ENCODE results near the gene TFE3.

Gene TFE3

DNA sequence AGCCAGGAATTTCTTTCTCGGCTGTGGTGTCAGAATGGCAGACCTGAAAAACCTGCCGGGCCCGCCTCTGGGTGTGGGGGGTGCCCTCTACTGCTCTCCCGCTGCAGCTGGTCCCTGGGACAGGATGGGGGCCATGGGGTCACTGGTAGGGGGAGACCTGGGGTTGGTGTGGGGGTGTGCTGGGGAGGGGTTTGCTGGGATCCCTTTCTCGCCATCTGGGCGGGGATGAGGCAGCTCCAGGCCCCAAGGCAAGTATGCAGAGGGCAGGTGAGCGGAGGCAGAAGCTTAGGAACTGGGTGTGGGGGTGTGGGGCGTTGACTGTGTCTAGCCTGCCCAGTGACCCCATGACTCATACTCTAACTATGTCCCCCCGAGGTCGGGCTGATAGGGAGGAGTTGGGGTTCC, 16.5 kb upstream of the TFE3 start:
- DNase-seq = no peak

DNA sequence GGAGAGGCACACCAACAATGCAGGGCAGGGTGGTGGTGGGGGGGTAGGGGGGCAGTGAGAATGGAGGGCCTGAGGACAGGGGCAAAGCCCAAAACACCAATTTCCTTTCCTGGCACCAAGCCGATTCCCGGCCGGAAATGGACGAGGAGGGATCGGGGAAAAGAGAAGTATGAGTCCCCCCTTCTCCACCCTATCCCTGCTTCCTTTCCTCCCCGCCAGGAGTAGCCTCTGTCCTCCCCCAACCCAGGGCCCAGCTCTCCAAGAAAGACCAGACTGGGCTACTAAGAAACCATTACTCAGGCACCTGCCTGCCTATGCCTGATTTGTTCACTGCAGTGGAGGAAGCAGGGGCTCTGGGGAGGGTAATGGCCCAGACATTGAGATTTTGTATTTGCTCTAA, 16.0 kb upstream of the TFE3 start:
- DNase-seq = no peak

DNA sequence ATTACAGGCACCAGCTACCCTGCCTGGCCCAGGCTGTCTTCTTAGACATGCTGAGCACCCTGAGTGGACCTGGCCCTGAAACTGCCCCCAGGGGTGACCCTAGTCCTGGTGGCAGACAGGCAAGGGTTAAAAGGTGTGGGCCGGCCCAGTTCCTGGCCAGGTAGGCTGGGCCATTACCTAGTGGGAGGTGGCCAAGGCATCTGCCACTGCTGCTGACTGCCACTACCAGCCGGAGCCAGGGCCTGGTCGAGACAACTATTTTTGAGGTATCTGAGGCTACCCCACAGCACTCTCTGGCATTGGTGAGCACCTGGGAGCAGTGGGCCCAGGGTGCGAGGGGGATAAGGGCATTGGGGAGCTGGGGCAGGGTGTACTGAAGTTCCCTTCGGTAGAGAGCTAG, 15.6 kb upstream of the TFE3 start, which contains the start of gene CCDC120:
Gene CCDC120 (plus strand): TSS at position 206 of the 400 bp plus-strand sequence. CDS start 3,043 bp downstream, outside the sequence.
- DNase-seq = no peak

DNA sequence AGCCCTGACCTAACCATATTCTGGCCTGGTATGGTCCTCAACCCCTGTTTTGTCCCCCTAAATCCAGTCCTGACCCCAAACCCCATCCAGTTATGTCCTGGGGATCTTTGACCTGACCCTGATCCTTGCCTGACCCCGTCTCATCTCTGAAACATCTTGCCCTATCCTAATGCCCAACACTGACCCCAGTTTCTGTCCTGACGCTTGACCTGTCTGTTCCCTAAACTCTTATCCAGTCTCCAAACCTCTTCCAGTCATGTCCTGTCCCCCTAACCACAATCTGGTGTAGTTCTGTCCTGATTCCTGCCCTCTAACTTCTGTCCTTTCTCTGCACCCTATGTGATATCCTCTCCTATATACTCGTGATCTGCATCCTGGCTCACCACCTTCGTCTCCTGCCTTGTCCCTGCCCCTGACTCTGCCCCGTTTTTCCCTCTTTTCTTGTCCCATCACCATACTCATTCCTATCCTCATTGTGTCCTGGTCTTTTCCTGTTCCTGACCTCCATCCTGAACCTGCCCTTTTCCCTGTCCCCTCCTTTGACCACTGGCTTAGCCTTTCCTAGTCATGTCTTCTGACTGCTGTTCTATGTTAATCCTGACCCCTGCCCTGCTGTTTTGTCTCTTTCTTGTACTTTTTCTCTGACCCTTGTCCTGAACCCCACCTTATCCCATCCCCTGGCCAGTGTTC, 11.1 kb upstream of the TFE3 start:
- DNase-seq = no peak

DNA sequence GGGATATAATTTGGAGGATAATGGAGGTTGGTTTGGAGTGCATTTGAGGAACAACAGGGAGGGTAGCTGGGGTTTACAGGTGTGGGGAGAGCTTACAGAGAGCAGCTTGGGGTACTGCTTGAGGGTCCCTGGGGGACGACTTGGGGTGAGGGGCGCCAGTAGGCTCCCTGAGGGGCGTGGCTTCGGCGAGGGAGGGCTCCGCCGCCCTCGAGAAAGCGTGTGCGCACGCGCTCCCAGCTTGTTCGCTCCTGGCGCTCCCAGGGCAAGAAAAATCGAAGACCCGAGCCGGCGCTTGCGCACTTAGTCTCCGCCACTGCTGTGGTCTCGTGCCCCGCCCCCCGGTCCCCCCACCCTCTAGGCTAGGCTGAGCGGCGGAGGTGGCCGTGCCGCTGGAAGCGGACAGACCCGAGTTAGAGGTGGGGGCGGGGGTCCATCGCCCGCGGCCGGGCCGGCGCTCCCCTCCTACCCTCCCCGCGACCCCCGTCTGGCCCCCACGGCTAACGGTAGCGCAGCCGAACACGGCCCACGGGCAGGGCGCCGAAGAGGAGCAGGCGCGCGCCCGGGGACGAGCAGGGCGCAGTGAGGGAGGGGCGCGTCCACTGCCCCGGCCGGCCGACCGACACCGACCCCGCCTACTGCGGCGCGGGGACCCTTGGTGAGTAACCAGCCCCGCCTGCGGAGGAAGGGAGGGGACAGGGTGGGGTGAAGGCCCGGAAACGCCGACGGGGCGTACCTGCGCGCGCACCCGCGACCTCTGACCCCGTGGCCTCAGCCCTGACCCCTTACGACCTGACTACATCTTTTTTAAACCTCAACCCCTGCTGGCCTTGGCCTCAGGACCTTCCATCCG, 10.3 kb upstream of the TFE3 start:
- DNase-seq = peak; percentile 14 to 41 (median 18)

DNA sequence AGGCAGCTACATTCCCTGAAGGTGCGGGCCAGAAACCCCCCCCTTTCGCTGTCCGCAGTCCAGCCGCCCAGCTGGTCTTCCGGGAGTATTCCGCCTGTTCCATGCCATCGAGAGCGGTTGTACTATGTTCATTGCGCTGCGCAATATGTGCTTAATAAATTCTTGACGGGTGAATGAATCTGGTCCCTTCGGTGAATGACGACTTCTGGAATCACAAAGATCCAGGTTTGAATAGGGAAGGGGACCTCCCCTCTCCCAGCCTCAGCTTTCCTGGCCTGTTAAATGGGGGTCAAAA, 777 bp upstream of the TFE3 start:
- DNase-seq = no peak

DNA sequence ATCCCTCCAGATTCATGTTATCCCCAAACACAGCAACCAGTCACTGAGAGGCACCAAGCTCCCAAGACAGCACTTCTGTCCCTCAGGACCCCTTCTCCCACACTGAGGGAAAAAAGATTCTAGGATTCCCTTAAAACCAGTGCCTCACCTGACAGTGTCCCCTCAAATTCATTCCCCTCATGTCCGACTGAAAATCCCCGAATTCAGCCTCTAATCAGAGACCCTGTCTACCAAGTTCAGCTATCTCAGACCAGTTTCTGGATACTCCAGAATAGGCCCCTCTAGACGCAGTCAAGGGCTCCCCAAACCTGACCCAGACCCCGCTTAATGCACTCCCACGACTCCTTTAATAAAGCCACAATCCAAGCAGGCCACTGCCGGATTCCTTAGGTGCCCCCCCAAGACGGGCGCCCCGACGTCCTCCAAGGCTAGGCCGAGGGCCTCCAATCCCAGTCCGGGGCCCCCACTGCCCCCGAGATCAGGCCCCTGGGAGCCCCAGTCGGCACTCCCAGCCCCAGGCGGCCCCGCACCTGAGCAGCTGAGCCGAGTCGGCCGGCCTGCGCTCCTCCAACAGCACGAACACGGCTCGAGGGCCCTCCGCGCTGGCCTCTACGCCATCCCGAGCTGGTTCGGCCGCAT, 457 bp downstream of the TFE3 start:
- no peak for DNase-seq

DNA sequence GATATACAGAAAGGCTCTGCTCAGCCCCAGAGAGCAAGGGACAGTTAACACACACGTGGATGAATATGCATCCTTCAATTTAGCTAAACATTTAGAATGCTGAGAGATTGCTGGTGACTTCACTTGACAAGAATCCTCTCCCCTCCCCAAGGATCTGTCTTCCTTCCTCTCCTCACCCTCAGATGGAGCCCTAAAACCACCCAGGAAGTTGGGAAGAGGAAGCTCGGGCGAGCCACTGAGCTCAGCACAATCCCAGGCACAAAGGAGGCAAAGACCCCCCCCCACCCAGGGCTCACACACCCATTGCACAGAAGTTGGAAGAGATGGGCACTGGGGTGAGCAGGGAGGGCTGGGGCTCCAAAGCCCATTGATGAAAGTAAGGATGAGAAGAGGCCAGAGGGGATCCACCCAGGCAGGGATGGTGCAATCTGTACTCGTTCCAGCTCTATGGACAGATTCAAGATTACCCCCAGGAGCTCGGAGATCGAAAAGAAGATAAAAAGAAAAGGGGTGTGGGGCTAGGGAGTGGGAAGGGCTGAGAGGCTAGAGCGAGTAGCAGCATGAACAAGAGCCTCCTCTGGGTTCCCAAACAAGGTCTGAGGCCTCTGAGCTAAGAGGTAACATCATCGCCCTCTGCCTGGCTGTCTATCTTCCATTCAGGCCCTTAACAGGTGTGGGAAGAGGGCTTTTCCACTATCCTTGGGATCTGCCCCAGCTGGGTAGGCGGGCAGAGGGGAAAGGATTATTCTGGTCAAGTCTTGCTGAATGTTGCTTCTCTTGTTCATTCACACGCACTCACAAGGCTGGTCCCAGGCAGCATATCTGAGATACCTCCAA, 1.2 kb downstream of the TFE3 start:
- DNase-seq = no peak

DNA sequence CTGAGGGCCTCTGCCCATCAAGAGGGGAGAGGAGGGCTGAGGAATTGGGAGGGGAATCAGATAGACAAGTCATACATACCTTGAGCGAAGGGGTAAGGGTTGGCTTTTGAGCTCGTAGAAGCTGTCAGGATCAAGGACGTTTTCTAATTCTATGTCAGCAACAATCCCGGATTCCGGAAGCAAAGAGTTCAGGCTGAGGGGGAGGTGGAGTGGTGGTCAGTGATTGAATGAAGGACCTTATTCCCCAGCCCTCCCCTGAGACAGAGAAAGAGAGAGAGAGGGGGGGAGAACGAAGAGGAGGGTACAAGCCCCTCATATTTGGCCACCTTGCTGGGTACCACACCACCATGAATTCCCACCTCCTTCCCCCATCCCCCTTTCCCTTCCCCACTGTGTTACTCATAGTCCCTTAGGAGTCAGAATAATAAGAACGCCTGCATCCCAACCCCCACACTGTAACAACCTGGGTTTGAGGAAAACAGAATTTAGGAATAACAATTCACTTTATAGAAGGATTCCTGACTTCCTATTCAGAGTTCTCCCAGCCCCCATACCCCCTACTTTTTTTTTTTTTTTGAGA, 2.7 kb downstream of the TFE3 start:
- no peak for DNase-seq

DNA sequence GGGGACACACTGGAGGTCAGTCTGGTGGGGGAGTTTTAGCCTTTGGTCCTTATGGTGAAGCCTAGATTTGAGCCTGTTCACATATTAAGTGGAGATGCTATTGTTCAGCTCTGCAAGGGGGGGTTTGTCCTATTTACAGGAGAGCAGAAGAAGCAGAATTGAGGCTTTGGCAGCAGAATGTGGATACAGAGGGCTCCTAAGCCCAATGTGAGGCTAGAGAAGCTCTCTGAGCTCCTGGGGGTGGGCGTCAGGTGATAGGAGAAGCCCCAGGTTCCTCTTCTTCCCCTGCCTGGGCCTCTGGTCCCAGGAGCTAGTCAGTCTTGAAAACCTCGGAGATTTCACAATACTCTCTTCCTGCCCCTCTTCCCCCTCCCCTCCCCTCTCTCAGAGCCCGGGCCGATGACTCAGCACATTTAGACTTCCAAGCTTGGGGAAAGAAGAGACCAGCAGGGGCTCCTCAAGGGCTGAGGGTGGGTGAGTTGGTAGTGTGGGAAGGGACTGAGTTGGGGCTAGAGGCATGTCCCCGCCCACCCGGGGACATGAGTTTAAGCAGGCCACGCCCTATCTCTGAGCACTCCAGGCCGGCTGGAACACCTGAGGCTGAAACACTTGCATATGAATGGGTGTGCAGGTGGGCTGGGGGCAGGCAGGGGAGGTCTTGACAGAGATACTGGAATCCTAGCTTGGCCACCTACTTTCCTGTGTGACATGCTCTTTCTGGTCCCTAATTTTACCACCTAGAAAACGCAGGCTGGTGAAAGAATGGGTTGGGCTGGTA, 3.4 kb downstream of the TFE3 start:
- DNase-seq = no peak

DNA sequence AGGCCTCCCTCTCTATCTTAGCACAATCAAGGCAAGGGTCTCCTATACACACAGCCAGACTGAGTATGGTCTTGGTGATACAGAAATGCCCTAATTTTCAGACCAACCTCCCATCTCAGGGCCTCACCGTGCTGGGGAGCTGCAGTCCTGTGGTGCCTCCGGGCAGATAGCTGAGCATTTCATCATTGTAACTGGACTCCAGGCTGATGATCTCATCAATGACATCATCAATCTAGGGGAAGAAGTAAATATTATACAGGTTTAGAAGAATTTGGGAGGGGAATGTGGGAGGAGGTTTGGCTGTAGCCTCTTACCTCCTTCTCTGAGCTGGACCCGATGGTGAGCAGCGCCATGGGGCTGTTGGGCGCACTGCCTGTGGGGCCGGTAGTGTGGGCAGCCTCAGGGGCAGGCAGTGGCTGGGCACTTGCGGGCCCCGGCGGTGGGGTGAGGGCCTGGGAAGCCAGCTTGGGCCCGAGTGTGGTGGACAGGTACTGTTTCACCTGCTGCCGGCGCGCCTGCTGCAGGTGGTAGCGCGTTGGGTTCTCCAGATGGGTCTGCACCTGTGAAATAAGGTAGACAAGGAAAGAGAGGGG, 5.2 kb downstream of the TFE3 start:
- no peak for DNase-seq

DNA sequence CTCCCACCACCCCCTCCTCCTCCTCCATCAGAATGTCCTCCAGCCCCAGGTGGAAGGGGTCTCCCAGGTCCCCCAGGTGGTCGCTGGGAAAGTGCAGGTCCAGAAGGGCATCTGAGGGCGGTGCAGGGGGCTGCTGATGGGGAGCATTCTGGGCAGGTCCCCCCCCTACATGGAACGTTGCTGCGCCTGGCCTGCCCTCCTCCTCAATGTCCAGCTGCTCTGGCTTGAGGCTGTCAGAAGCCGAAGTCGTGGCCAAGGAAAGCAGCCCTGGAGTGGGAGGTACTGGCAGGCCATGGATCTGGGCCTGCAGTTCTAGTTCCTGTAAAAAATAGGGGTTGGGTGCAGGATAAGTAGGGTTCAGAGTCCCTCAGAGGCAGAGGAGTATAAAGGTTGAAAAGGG, 12.9 kb downstream of the TFE3 start:
- no peak for DNase-seq

DNA sequence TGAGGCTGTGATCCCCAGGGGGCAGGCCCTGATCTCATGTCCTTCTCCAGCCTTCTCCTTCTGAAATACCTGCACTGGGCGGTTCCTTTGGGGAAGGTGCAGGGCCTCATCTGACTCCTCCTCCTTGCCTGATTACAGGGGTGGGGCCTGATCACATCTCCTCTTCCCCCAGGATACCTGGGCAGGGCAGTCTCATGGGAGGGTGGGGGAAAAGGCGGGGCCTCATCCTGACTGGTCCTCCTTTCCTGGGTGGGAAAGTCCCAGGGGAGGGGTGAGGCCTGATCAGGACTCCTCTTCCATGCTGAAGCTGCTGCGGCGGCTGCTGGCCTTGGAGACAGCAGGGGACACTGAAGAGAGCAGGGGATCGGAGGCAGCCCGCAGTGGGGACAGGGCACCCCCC, 13.3 kb downstream of the TFE3 start:
- no peak for DNase-seq

DNA sequence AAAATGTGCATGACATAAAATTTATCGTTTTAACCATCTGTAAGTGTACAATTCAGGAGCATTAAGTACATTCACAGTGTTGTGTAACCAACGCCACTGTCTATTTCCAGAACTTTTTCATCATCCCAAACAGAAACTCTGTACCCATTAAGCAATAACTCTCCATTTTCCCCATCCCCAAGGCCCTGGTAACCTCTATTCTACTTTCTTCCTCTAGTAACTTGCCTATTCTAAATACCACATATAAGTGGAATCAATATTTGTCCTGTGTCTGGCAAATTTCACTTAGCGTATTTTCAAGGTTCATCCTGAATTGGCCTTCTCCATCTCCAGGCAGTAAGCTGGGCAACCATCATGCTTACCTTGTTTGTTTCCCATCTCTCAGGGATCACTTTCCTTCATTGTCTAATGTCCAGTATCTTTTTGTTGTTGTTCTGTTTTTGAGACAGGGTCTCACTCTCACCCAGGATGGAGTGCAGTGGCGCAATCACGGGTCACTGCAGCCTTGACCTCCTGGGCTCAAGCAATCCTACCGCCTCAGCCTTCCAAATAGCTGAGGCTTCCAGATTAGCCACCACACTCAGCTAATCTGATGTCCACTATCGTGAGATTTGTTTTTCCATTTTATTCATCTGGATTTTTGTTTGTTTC, 23.4 kb downstream of the TFE3 start:
- no peak for DNase-seq

DNA sequence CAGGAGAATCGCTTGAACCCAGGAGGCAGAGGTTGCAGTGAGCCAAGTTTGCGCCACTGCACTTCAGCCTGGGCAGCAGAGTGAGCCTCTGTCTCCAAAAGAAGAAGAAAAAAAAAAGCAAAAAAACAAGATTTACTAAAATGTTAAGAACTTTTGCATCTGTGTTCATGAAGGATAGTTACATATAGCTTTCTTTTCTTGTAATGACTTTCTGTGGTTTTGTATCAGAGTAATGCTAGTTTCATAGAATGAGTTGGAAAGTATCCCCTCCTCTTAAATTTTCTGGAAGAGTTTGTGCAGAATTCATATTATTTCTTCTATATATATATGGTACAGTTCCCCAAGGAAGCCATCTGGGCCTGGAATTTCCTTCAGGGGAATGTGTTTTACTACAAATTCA, 24.1 kb downstream of the TFE3 start:
- DNase-seq = no peak

DNA sequence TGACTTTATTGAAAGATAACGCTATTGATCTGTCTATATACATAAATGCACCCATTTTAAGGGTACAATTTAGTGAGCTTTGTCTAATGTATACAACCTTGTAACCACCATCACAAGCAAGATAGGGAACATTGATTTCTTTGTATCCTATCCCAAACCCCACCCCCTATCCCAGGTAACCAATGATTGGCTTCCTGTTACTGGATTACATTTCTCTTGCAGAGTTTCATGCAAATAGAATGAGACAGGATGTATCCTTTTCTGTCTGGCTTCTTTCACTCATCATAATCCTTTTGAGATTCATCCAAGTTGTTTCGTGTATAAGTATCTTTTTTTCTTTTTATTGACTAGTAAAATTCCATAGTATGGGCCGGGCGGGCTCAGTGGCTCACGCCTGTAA, 39.5 kb downstream of the TFE3 start:
- DNase-seq = no peak

DNA sequence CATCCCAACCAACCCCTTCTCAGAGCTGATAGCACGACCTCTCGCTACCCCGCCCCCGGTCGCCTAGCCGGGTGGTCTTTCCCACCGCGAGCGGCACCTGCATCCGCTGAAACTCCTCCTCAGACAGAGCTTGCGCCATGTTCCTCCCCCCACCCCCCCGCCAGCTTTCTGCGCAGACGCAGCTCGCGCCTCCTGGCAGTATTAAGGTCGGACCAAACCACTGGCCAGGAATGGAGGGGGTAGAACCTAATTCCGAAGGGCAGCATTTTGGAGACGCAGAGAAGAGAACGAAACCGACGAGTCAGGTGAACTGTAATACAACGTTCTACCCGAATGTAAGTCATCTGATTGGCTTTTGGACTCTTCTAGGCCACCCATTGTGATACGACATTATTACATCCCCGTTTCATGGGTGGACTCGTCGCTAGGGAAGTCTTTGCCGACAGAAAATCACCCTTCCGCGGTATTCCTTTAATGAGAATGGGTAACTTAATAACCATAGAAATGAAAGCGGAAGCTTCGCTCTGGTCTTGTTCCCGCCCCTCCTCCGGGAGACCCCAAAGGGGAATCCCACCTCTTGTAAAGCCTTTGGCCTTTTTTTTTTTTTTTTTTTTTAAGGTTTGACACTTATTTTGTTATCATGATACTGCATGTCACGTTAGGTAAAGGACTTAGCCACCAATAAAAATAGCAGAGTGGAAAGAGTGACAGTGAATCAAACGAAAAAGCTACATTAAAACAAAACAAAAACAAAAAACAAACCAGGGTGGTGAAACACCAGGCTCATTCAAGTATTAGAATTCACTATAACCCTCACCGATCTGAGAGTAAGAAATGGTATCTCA, 40.8 kb downstream of the TFE3 start, which contains the start of gene GRIPAP1:
Gene GRIPAP1 (minus strand): TSS at position 174 of the 845 bp plus-strand sequence. CDS start 35 bp downstream, at position 139.
- DNase-seq = peak; percentile 45 to 67 (median 60)

DNA sequence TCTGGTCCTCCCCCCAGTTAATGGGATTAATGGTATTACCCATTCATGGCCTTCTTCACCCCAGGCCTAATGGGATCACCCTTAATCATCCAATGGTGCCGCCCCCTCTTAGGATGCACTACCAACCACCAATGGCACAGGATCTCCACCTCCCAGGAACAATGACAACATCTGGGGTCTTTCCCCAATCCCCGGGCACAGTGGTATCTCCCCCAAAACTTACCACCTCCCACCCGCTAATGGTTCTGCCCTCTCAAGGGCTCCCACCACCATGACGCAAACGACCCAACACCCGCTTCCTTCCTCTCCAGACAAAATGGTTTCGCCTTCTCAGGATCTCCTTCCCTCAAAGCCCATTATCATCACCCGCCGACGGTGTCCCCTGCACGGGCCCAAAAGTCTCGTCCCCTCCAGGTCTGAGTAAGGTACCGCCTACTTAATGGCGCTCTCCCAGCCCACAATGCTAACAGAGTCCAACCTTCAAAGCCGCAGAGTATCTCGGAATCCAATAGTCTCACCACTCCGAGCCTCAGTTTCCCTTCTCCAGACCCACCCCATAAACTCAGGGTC, 41.6 kb downstream of the TFE3 start:
- DNase-seq = no peak

DNA sequence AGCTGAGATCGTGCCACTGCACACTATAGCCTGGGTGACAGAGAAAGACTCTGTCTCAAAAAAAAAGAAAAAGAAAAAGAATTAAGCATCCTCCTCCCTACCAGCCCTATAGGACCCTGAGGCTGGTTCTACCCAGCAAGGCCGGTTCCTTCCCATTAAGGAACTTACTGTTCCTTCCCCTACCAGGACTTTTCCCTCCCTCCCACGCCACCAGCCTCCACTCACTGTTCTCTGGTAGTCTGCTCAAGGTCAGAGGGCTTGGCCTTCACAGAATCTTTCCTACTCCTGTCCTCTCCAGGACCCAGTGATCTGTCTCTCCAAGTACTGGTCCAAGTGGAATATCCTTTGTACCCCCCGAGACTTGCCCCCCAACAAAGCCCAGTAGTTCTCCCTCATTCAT, 42.5 kb downstream of the TFE3 start:
- no peak for DNase-seq

DNA sequence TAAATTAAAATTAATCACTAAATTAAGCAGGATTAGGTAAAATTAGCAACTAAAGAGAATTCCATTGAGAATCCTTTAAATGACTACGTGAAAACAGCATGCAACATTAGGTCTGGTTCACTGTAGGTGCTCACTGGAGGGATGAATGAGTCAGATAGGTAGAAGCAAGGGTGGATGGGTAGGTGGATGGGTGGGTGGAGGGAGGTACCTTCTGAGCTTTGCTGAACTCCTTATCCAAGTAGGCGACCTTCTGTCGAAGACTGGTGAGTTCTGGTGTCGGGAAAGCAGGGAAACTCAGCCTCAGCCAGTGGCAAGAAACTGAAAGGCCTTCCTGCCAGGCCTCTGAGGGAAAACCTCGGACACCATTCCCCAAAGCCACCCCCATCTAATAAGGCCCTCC, 44.1 kb downstream of the TFE3 start:
- DNase-seq = no peak

Data from activated CD4-positive, CD25-positive, alpha-beta regulatory T cell (primary cell).